ENCODE results near the gene ADD1.

DNA sequence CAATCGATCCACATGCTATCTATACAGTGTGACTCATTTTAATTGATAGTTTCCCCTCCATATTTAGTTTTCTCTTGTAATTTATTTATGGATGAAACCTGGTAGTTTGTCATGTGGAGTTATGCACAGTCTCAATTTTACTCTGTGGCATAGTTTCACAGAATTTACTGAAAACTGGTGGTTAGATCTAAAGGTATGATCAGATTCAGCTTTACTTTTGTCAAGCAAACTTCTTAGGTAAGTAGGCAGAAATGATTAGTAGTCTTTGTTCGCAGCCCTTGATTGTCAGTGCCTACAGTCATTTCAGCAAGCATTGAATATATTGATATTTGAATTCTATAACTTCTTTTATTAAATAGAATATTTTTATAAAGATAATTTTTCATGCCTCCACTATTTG is 2.5 kb downstream of the ADD1 start:
- TF ChIP-seq, protein P1, sequence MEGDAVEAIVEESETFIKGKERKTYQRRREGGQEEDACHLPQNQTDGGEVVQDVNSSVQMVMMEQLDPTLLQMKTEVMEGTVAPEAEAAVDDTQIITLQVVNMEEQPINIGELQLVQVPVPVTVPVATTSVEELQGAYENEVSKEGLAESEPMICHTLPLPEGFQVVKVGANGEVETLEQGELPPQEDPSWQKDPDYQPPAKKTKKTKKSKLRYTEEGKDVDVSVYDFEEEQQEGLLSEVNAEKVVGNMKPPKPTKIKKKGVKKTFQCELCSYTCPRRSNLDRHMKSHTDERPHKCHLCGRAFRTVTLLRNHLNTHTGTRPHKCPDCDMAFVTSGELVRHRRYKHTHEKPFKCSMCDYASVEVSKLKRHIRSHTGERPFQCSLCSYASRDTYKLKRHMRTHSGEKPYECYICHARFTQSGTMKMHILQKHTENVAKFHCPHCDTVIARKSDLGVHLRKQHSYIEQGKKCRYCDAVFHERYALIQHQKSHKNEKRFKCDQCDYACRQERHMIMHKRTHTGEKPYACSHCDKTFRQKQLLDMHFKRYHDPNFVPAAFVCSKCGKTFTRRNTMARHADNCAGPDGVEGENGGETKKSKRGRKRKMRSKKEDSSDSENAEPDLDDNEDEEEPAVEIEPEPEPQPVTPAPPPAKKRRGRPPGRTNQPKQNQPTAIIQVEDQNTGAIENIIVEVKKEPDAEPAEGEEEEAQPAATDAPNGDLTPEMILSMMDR (IDR thresholded peaks at IDR 0.05), result no peak
- TF ChIP-seq POLR2A (IDR thresholded peaks at IDR 0.05), result no peak
